22Rv1 (cell line): Measurements from ENCODE around the gene MTHFS.

Source experiments
- CTCF ChIP-seq: fragments of 450-650 bp; IDR thresholded peaks from 2 replicates; pipeline ENCODE4 v1.5.1; 2017; ENCODE audit warnings: mild to moderate bottlenecking
- ZFX ChIP-seq: fragments of 450-650 bp; IDR thresholded peaks from 2 replicates; pipeline ENCODE4 v1.6.1; 2017; ENCODE audit warnings: antibody characterized with exemption, borderline replicate concordance

DNA sequence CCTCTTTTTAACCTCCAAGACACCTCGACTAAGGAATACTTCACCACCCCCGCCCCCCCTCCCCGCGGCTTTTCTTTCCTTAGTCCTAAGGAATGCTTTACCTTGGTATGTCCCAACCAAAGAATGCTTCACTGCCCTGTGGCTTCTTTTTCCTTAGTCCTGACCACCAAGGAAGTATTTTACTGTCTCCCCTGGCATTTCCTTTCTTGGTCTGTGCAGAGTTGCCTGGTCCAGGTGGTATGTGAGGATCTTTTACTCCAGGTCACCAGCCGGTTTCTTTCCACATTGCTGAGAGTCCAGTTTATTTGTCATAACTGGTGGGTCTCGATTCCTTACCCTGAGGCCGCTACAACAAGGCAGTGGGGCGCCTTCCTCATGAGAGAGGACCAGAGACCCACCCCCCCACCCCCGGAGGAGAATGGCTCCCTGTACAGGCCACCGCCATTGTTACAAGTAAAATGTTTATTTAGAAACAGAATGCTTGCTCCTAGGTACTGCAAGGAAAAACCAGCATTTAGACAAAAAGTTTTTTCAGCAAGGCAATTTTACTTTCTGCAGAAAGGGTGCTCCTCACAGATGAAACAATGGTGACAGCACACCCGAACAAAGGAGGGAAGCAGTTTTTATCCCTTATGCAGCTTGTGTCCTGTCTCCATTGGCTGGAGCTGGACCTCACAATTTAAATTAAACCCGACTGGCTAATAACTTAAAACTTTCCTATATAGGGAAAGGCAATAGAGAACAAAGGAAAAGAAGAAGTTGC lies 23.1 kb upstream of the MTHFS start:
- no peak for TF ChIP-seq CTCF
- TF ChIP-seq ZFX: no peak
